ENCODE results near the gene RBM4B.
"Not testable (repeated sequence)": the region's sequence is repeated elsewhere in the genome, so short reads cannot be mapped to it uniquely, and the experiment has no call there.

The RBM4B gene

DNA sequence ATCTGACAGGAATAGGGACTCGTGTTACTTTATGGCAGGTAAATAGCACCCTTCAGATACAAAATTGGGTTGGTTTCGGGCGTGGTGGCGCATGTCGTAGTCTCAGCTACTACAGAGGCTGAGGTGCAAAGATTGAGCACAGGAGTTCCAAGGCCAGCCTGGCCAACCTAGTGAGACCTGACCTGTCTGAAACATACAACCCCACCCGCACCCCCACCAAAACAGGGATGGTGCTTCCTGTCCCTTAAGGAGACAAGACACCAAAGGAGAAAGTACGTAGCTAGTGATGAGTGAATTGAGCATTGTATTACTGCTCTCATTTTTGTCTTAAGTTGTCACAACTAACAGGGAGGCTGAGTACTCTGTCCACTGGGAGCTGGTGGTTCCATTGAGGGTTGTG, 25.0 kb downstream of the RBM4B start:
- TF ChIP-seq, protein P1, sequence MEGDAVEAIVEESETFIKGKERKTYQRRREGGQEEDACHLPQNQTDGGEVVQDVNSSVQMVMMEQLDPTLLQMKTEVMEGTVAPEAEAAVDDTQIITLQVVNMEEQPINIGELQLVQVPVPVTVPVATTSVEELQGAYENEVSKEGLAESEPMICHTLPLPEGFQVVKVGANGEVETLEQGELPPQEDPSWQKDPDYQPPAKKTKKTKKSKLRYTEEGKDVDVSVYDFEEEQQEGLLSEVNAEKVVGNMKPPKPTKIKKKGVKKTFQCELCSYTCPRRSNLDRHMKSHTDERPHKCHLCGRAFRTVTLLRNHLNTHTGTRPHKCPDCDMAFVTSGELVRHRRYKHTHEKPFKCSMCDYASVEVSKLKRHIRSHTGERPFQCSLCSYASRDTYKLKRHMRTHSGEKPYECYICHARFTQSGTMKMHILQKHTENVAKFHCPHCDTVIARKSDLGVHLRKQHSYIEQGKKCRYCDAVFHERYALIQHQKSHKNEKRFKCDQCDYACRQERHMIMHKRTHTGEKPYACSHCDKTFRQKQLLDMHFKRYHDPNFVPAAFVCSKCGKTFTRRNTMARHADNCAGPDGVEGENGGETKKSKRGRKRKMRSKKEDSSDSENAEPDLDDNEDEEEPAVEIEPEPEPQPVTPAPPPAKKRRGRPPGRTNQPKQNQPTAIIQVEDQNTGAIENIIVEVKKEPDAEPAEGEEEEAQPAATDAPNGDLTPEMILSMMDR (conservative IDR thresholded peaks at IDR 0.05; ENCODE audit: low read depth, low read length) = no peak
- DNase-seq (ENCODE audit: low read depth) = no peak
- no peak overlapping the region for H3K4me3 ChIP-seq (ENCODE audit: low read length)

GRCh38 chr11:66651016-66651415, 26.7 kb downstream of the RBM4B start:
- no peak overlapping the region for H3K4me3 ChIP-seq (ENCODE audit: low read length)
- no peak for DNase-seq (ENCODE audit: low read depth)
- TF ChIP-seq, protein P1 (conservative IDR thresholded peaks at IDR 0.05; ENCODE audit: low read depth, low read length) = no peak

- no peak for DNase-seq (ENCODE audit: low read depth)
- H3K4me3 ChIP-seq (ENCODE audit: low read length) = no peak overlapping the region
- TF ChIP-seq, protein P1 (conservative IDR thresholded peaks at IDR 0.05; ENCODE audit: low read depth, low read length) = no peak
Observed at GRCh38 chr11:66649903-66650302, 27.8 kb downstream of the RBM4B start.

DNA sequence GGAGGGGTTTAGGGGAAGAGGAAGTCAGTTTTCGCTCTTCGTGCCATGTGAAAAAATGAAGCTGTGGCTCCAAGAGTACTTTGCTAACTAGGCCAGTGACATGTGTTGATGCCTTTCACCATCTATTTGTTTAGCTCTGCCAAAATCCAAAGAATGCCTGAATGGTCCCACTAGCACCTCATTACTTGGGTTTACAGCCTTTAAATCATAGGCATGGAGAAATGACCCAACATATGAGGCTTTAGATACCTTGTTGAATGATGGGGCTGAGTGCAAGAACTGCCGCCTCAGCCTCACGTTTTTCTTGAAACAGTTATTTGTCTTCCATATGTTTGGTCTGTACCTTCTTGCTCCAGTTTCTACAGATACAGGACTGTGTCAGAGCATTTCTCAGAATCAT, 30.9 kb downstream of the RBM4B start:
- TF ChIP-seq, protein P1 (conservative IDR thresholded peaks at IDR 0.05; ENCODE audit: low read depth, low read length) = no peak
- DNase-seq (ENCODE audit: low read depth) = no peak
- no peak overlapping the region for H3K4me3 ChIP-seq (ENCODE audit: low read length)

GRCh38 chr11:66643745-66644437, 33.8 kb downstream of the RBM4B start:
- no peak for DNase-seq (ENCODE audit: low read depth)
- H3K4me3 ChIP-seq (ENCODE audit: low read length) = no peak overlapping the region
- TF ChIP-seq, protein P1 (conservative IDR thresholded peaks at IDR 0.05; ENCODE audit: low read depth, low read length) = no peak

DNA sequence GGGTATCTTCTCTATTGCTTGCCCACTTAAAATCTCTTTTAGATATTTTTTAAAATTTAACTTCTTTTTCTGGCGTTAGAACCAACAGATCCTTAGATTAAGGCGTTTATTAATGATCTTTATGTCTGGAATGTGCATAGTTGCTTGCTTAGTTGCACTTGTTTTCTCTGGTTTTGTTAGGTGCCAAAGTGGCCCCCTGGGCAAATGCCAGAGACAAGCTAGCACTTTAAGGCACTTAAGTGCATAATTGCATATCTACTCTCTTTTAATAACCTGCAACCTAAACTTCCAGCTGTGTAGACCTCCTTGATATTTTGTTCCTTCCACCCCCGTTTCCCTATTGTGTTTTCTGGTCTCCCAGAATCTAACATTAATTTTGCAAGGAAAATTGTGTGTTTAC, 35.9 kb downstream of the RBM4B start:
- DNase-seq (ENCODE audit: low read depth) = no peak
- peak overlapping the region; percentile 97 for H3K4me3 ChIP-seq (ENCODE audit: low read length)
- TF ChIP-seq, protein P1 (conservative IDR thresholded peaks at IDR 0.05; ENCODE audit: low read depth, low read length) = no peak

DNA sequence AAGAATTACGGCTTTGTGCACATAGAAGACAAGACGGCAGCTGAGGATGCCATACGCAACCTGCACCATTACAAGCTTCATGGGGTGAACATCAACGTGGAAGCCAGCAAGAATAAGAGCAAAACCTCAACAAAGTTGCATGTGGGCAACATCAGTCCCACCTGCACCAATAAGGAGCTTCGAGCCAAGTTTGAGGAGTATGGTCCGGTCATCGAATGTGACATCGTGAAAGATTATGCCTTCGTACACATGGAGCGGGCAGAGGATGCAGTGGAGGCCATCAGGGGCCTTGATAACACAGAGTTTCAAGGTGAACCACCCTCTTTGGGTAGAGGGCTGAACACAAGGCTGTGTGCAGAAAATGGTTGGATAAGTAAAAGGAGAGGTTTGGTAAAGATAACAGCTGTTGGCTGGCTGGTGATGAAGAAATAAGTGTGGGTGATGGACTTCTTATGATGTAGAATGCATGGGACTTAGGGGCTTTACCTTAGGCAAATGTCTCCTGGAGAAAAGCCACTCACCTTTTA, 37.8 kb downstream of the RBM4B start:
- peak overlapping the region; percentile 97 for H3K4me3 ChIP-seq (ENCODE audit: low read length)
- DNase-seq (ENCODE audit: low read depth) = not testable (repeated sequence)

All from retinal pigment epithelial cell (primary cell).